A549 (cell line): ENCODE data around the gene NTM.

Experiments used
- ESRRA ChIP-seq: fragments of 150-350 bp; IDR thresholded peaks from 2 replicates; pipeline ENCODE4 v1.6.1; 2014; ENCODE audit warnings: mild to moderate bottlenecking, low read length, borderline replicate concordance
- HES2 ChIP-seq: fragments of >200 bp; sonication (Bioruptor Twin); formaldehyde crosslinking; IDR thresholded peaks from 2 replicates; pipeline ENCODE4 v1.6.1; 2016
- JUN ChIP-seq, 2 experiments: fragments of >200 bp; sonication (Bioruptor Twin); formaldehyde crosslinking; IDR thresholded peaks; 2 replicates in 1 of 2; 3 replicates in 1 of 2; pipeline ENCODE4 v1.6.1; 2016 to 2017
- PBX3 ChIP-seq: IDR thresholded peaks from 2 replicates; pipeline ENCODE4 v1.6.1; 2012
- POLR2A ChIP-seq: IDR thresholded peaks from 2 replicates; pipeline ENCODE4 v1.6.1; 2012; ENCODE audit warnings: mild to moderate bottlenecking, low read length
- RAD21 ChIP-seq, 2 experiments: fragments of >200 bp in 1 of 2; sonication (Bioruptor Twin) in 1 of 2; formaldehyde crosslinking in 1 of 2; IDR thresholded peaks in 1 of 2; conservative IDR thresholded peaks in 1 of 2; 2 replicates in 1 of 2; 3 replicates in 1 of 2; pipeline ENCODE4 v1.6.1; 2012 to 2018; ENCODE audit warnings: inconsistent platforms in 1 of 2
- RCOR1 ChIP-seq: fragments of 150-350 bp; IDR thresholded peaks from 2 replicates; pipeline ENCODE4 v1.6.1; 2014; ENCODE audit warnings: antibody characterized with exemption, low read length, low read depth
- SMC3 ChIP-seq: fragments of >200 bp; sonication (Bioruptor Twin); formaldehyde crosslinking; IDR thresholded peaks from 3 replicates; pipeline ENCODE4 v1.6.1; 2018; ENCODE audit warnings: inconsistent platforms
- SREBF2 ChIP-seq: fragments of 450-650 bp; IDR thresholded peaks from 2 replicates; pipeline ENCODE4 v1.6.1; 2014; ENCODE audit warnings: mild to moderate bottlenecking, moderate library complexity
- TF ChIP-seq, protein P1 (sequence below): fragments of 450-650 bp; IDR thresholded peaks from 2 replicates; pipeline ENCODE4 v1.6.1; 2014; ENCODE audit warnings: antibody characterized with exemption
- TF ChIP-seq, protein P2 (sequence below): fragments of >200 bp; sonication (Bioruptor Twin); formaldehyde crosslinking; IDR thresholded peaks from 3 replicates; pipeline ENCODE4 v1.5.1; 2016
- TF ChIP-seq, protein P3 (sequence below): fragments of 200-600 bp; sonication (generic); IDR thresholded peaks from 2 replicates; pipeline ENCODE4 v1.6.1; 2016; ENCODE audit warnings: antibody characterized with exemption, mild to moderate bottlenecking, moderate library complexity

- no peak for TF ChIP-seq POLR2A
- TF ChIP-seq, protein P1, sequence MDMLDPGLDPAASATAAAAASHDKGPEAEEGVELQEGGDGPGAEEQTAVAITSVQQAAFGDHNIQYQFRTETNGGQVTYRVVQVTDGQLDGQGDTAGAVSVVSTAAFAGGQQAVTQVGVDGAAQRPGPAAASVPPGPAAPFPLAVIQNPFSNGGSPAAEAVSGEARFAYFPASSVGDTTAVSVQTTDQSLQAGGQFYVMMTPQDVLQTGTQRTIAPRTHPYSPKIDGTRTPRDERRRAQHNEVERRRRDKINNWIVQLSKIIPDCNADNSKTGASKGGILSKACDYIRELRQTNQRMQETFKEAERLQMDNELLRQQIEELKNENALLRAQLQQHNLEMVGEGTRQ = no peak
- TF ChIP-seq ESRRA = no peak
- TF ChIP-seq RAD21 (conservative IDR thresholded peaks at IDR 0.05 in 1 of 2, IDR thresholded peaks at IDR 0.05 in 1 of 2) = no peak
- no peak for TF ChIP-seq SREBF2
- TF ChIP-seq RCOR1 = no peak
- TF ChIP-seq JUN (IDR thresholded peaks at IDR 0.05) = no peak
- TF ChIP-seq, protein P2, sequence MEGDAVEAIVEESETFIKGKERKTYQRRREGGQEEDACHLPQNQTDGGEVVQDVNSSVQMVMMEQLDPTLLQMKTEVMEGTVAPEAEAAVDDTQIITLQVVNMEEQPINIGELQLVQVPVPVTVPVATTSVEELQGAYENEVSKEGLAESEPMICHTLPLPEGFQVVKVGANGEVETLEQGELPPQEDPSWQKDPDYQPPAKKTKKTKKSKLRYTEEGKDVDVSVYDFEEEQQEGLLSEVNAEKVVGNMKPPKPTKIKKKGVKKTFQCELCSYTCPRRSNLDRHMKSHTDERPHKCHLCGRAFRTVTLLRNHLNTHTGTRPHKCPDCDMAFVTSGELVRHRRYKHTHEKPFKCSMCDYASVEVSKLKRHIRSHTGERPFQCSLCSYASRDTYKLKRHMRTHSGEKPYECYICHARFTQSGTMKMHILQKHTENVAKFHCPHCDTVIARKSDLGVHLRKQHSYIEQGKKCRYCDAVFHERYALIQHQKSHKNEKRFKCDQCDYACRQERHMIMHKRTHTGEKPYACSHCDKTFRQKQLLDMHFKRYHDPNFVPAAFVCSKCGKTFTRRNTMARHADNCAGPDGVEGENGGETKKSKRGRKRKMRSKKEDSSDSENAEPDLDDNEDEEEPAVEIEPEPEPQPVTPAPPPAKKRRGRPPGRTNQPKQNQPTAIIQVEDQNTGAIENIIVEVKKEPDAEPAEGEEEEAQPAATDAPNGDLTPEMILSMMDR = no peak
- TF ChIP-seq, protein P3, sequence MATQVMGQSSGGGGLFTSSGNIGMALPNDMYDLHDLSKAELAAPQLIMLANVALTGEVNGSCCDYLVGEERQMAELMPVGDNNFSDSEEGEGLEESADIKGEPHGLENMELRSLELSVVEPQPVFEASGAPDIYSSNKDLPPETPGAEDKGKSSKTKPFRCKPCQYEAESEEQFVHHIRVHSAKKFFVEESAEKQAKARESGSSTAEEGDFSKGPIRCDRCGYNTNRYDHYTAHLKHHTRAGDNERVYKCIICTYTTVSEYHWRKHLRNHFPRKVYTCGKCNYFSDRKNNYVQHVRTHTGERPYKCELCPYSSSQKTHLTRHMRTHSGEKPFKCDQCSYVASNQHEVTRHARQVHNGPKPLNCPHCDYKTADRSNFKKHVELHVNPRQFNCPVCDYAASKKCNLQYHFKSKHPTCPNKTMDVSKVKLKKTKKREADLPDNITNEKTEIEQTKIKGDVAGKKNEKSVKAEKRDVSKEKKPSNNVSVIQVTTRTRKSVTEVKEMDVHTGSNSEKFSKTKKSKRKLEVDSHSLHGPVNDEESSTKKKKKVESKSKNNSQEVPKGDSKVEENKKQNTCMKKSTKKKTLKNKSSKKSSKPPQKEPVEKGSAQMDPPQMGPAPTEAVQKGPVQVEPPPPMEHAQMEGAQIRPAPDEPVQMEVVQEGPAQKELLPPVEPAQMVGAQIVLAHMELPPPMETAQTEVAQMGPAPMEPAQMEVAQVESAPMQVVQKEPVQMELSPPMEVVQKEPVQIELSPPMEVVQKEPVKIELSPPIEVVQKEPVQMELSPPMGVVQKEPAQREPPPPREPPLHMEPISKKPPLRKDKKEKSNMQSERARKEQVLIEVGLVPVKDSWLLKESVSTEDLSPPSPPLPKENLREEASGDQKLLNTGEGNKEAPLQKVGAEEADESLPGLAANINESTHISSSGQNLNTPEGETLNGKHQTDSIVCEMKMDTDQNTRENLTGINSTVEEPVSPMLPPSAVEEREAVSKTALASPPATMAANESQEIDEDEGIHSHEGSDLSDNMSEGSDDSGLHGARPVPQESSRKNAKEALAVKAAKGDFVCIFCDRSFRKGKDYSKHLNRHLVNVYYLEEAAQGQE = no peak
- no peak for TF ChIP-seq SMC3
- TF ChIP-seq PBX3 = no peak
- no peak for TF ChIP-seq HES2
Observed at GRCh38 chr11:131902421-131902820, 532.0 kb downstream of the NTM start.
